GM19239 (cell line): ENCODE results near the gene ASAH2.
"Not testable (repeated sequence)": the region's sequence is repeated elsewhere in the genome, so short reads cannot be mapped to it uniquely, and the experiment has no call there.

ENCODE experiments used
- DNase-seq: peaks from one replicate; pipeline ENCODE4 v3.0.0; 2011; ENCODE audit warnings: low spot score; ENCODE audit not compliant: insufficient read length
- FAIRE-seq: peaks from 2 replicates; lab custom pipeline; 2011; peaks lifted over from hg19 to GRCh38; lab: Jason Lieb, UNC

The ASAH2 gene

GRCh38 chr10:50251394-50251793 lies at the start of gene ASAH2:
ASAH2 (minus strand) TSS chr10:50251516; CDS start chr10:50248610, 2,906 bp downstream.
- DNase-seq (no peak), FAIRE-seq (no peak)

DNA sequence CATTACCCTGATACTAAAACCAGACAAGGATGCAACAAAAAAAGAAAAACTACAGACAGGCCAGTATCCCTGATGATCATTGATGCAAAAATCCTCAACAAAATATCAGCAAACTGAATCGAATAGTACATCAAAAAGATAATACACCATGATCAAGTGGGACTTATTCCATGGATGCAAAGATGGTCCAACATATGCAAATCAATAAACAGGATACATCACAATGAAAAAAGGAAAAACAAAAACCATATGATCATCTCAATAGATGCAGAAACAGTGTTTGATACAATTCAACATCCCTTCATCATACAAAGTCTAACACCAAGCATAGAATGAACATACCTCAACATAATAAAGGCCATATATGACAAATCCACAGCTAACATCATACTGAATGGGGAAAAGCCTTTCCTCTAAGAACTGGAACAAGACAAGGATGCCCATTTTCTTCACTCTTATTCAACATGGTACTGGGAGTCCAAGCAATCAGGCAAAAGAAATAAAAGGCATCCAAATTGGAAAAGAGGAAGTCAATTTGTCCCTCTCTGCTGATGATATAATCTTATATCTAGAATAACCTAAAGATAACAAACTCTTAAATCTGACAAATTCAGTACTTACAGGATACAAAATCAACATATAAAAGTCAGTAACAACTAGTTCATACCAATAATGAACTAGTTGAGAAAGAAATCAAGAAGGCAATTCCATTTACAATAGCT lies 48.8 kb upstream of the ASAH2 start:
- DNase-seq (no peak), FAIRE-seq (no peak)

DNA sequence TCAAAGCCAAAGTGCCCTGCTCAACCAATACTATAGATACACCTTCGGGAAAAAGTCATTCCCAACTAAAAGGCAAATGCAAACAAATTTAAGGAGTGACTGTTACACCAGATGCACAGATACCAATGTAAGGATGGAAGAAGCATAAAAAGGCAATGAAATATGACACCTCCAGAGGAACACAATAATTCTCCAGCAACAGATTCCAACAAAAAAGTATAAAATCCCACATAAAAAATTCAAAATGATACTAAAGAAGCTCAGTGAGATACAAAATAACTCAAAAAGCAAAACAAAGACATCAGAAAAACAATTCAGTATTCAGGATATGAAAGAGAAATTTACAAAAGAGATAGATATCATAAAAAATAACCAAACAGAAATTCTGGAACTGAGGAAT lies 44.1 kb upstream of the ASAH2 start:
- FAIRE-seq (no peak), DNase-seq (no peak)

- DNase-seq (no peak), FAIRE-seq (no peak)
Measured at GRCh38 chr10:50294582-50294981, 43.3 kb upstream of the ASAH2 start.

DNA sequence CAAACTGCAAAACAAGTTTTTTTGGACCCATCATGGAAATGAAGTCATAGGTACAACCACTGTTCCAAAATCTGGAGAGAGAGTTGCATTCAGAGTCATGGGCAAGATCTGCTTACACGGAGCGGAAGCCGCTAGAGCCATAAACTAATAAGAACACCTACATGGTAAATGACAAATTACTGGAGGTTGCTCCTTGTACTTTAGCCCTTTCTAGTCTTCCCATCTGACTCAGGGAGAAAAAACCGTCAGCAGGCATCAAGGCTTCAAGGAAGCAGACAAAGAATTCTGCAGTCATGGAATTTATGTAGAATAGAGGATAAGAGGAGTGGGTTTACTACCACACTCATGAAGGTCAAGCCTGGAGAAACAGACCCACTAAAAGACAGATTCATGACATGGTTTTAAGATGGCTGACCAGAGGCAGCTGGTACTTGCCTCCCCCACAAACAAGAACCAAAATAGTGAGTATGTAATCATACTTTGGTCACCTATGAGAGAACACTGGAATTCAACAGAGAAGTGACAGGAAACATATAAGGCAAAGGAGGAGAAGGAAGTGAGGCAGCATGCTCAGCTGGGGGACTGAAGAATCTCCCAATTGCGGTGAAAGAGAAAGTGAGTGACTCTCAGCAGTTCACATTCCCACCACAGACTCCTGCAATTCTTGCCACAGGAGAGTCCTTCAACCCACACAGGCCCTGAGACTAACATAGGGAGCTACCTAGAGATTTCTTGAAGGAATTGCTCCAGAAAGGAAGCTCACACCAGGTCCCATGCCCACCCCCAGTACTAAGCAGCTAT lies 42.4 kb upstream of the ASAH2 start:
- no peak for DNase-seq
- no peak for FAIRE-seq

DNA sequence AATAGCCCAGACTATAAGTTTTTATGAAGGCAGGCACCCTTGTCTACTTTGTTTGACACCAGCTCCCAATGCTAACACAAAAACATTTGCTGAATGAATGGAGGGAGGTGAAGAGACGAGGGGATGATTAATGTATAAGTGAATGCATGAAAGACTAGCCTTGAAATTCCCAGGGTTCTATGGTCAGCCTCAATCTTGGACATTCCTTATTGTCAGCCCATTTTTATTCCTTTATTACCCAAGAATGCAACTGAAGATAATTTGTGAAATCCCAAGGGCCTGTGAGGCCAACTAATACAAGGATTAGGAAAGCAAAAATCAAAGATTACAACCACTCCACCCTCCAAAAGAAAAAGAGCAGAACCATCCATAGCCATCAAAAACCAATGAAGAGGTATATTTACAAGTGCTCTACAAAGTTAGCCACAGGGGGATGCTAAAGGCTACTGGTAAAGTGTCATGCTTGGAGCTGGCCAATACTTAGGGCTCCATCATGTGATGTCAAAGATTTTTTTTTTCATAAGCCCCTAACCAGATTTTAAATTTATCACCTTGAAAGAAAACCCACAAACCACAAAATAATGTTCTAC lies 40.0 kb upstream of the ASAH2 start:
- no peak for DNase-seq
- peak; percentile 80 for FAIRE-seq

DNA sequence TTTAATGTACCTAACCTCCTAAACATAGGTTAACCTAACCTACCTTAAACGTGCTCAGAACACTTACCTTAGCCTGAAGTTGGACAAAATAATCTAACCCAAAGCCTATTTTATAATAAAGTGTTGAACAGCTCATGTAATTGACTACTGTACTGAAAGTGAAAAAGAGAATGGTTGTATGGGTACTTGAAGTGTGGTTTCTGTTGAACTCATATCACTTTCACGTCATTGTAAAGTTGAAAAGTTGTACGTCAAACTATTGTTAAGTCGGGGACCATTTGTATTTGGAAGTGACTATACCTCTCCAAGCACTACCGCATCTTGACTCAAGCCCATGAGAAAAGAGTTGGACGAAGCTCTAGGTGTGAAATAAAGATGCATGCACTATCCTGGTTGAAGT lies 37.9 kb upstream of the ASAH2 start:
- DNase-seq, result no peak
- no peak for FAIRE-seq

GRCh38 chr10:50286996-50287803 lies 35.9 kb upstream of the ASAH2 start:
- DNase-seq, result no peak
- FAIRE-seq, result no peak

DNA sequence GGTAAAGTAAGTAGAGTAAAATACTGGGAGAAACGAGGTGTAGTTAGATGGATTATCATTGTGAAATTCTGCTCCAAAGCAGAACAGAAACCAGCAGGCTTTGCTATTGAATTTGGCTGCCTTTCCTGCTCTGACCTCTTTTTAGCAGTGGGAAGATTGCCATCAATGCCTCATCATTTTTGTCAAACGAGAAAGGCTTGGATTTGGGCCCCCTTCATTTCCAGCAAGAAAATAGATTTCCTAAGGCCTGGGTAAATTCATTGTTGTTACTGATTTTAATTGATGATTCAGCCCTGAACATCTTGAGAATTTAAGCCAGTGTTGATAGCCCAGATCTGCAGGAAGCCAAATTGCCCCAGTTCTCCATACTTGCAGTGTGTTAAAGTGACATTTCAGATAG lies 35.2 kb upstream of the ASAH2 start:
- no peak for DNase-seq
- FAIRE-seq, result no peak

DNA sequence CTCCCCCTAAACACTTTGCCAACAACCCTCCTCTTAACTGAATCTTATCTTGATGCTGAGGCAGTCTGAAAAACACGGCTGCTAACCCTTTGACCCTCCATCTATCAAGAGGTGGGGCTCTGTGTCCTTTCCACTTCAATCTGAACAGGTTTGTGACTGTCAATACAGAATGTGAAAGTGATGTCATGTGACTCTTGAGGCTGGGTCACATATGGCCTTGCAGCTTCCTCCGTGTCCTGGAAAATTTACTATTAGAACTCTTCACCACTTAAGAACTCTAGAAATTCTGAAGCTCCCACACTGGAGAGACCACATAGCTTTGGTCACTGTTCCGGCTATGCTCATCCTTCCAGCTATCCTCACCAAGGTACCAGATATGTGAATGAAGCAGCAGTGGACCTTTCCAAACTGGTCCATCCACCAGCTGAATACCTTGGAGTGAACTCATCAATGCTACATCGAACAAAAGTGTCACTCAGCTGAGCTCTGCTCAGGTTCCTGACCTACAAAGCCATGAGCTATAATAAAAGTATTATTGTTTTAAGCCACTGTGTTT lies 30.7 kb upstream of the ASAH2 start:
- DNase-seq (no peak), FAIRE-seq (no peak)

DNA sequence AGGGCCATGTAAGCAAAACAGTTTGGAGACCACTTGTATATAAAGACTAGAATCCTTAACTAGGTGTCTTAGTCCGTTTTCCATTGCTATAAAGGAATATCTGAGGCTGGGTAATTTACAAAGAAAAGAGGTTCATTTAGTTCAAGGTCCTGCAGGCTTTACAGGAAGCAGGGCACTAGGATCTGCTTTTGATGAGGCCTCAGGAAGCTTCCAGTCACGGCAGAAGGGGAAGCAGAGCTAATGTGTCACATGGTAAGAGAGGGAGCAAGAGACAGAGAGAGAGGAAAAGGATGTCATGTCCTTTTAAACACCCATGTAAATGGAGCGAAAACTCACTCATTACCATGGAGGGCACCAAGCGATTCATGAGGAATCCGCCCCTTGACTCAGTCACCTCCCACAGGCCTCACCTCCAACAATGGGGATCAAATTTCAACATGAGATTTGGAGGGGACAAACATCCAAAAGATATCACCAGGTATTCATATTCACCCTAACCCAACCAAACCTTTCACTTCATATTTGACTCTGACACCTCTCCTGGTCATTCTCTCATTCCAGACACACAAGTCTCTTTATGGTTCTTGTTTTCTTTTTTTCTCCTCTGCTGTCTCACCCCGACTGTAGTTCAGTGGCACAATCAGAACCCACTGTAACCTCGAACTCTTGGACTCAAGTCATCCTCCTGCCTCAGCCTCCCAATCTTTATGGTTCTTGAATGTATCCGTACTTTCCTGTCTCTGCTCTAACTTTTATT lies 30.1 kb upstream of the ASAH2 start:
- FAIRE-seq, result no peak
- no peak for DNase-seq

DNA sequence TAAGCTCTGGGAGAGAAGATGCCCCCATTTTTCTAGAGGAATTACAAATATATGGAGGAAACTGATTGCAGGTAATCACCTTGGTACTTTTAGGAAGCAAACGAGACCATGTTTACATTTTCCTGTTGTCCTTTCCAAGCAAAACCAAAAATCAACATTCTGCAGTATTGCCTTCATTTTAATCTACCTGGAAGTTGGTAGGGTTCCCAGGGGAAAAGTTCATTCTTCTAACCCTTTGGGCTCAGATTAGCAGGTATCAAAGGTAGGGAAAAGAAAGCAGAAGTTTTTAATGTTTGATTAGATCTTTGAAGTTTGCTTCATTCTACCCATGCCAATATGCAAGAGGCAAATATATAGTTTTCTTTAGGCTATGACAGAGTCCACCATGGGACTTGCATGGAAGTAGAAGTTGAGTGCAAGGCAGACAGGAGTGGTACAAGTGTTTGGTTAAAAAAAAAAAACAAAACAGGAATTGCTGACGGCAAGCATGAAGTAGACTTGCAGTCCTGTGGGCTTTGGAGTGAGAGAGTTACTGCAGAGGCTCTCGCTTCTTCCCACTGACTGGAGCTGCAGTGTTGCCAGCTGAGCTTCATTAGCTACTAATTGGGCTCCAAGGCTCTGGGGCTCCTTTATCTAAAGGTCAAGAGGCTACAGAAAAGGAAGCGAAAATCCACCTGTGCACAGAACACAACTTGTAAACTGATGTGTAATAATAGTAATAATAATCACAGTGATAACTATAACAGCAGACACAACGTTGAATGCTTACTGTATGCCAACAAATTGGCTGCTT lies 28.9 kb upstream of the ASAH2 start:
- DNase-seq (no peak), FAIRE-seq (no peak)

- FAIRE-seq, result no peak
- no peak for DNase-seq
Measured at GRCh38 chr10:50279489-50279888, 28.2 kb upstream of the ASAH2 start.

GRCh38 chr10:50275650-50276235 lies 24.4 kb upstream of the ASAH2 start:
- FAIRE-seq (peak; percentile 86), DNase-seq (peak; percentile 13)

- FAIRE-seq (no peak), DNase-seq (no peak)
Measured at GRCh38 chr10:50272531-50272930, 21.2 kb upstream of the ASAH2 start.

DNA sequence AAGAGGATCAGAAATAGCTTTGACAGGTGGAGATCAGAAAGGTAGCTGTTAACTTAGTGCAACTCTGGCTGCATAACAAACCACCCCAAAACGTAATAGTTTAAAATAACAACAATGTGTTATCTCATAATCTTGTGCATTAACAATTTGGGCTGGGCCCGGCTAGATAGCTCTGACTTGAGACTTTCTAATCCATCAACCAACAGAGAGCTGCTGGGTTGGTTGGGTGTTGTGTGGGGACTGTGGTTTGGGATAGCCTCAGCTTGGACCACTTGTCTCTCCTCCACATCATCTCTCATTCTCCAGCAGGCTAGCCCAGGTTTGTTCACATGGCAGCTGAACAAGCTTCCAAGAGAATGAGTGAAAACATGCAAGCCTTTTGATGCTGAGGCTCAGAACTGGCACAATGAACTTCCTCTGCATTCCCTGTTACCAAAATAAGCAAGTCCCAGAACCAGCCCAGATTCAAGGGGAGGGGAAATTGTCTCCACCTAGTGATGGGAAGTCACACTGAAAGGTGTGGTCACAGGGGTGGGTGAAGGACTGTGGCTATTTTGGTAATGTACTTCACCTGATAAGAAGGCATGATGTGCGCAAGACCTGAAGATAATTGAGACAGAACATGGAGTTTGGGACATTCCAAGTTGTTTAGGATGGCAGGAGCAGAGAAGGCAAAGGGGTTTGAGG lies 20.4 kb upstream of the ASAH2 start:
- DNase-seq, result no peak
- no peak for FAIRE-seq

DNA sequence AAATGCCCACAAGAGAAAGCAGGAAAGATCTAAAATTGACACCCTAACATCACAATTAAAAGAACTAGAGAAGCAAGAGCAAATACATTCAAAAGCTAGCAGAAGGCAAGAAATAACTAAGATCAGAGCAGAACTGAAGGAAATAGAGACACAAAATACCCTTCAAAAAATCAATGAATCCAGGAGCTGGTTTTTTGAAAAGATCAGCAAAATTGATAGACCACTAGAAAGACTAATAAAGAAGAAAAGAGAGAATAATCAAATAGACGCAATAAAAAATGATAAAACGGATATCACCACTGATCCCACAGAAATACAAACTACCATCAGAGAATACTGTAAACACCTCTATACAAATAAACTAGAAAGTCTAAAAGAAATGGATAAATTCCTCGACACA lies 16.6 kb upstream of the ASAH2 start:
- not testable (repeated sequence) for FAIRE-seq, DNase-seq

DNA sequence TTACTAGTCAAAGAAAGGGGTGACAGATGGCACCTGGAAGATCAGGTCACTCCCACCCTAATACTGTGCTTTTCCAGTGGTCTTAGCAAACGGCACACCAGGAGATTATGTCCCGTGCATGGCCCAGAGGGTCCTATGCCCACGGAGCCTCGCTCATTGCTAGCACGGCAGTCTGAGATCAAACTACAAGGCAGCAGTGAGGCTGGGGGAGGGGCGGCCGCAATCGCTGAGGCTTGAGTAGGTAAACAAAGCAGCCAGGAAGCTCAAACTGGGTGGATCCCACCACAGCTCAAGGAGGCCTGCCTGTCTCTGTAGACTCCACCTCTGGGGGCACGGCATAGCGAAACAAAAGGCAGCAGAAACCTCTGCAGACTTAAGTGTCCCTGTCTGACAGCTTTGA lies 11.3 kb upstream of the ASAH2 start:
- not testable (repeated sequence) for DNase-seq, FAIRE-seq
